Measurements from ENCODE around the gene IGF1R.

The IGF1R gene

DNA sequence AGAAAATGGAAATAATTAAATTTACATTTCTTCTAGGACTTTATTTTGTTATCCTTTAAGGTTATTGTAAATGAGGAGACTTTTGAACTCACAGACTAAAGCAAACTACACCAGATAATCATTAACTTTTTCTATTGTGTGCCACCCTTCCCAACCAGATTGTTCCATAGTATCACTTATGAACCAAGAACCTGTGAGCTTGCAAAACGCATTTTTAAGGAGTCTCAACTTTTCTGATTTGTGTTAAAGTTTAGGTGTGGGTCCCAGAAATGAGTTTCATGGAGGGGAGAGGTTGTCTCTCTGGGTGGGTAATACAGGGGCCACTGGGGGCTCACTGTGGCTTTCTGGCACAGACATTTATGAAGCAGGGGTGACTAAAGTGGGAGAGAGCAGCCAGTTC, 75.7 kb downstream of the IGF1R start:
- no peak for DNase-seq (ENCODE audit: low read depth in 1 of 2, low spot score in 1 of 2)

DNA sequence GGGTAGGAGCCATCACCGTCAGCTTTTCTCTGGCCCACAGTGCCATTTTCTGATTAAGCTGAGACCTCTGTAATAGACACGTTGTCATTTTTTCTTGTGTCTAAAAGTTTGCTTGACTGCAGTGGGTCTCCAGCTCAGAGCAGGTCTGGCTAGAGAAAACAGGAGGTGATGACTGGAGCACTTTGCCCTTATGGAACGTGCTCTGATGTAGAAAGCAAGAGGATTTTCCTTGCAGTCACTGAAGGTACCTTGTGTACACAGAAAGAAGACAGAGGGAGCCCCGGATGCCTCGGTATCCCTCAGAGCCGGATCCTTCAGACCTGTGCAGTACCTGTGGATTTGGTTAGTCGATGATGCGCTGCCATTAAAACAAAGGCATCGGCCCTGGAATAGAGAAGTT, 76.2 kb downstream of the IGF1R start:
- DNase-seq (ENCODE audit: low read depth in 1 of 2, low spot score in 1 of 2) = no peak

- DNase-seq (ENCODE audit: low read depth in 1 of 2, low spot score in 1 of 2) = no peak
These were observed 77.5 kb downstream of the IGF1R start for GRCh38 chr15:98725874-98726273.

DNA sequence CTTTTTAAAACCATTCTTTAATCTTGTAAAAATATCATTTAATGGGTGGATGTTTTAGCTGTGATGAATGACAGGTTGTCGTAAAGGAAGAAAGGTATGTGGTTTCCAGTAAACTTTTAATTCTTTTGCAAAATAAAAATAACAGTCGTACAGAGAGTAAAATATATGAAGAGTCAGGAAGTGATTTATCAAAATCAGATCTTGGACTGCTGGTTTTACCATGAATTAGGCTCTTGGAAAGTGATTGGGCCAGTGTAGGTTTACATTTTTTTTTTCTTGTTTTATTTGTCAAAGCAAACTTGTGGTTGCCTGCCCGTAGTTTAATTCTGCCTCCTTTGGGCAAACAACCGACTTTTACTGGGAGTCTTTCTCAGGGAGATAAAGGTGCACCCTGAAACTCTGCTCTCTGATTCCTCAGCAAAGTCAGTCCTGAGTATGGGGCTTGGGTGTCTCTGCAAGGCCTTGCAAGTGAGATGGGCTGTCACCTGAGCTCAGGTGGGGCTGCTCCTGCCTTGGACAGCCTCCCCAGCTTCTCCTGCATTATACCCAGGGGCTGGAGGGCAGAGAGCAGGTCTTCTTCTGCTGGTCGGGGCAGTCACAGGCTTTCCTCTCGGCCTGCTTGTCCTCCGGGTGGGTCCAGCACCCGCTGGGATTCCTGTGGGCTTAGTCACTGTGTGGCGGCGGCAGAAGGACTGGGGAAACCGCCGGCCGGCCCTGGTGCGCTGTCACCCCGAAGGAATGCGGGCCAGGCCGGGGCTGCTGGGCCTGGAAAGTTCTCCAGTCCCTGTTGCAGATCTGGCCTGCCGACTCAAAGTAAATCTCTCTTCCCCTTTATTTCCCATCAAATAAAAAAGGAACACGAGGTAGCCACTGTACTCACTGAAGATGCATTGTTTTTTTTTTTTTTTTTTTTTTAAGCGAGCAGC, 79.0 kb downstream of the IGF1R start:
- no peak for DNase-seq (ENCODE audit: low read depth in 1 of 2, low spot score in 1 of 2)

- DNase-seq (ENCODE audit: low read depth in 1 of 2, low spot score in 1 of 2) = no peak
These were observed 79.9 kb downstream of the IGF1R start for GRCh38 chr15:98728082-98728810.

DNA sequence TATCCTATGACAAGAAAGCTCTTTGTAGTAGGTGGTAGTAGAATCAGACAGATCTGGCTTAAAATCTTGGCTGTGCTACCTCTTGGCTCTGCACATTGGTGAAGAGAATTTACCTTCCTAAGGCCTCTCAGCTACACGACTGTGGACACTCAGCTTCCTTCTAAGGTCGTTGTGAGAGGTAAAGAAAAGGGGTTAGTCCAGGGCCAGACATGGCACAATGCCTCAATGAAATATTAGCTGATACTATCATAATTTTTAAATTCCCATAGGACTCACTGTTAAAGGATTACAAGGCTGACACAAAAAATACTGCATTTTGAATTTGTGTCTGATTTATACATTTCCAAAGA, 80.4 kb downstream of the IGF1R start:
- DNase-seq (ENCODE audit: low read depth in 1 of 2, low spot score in 1 of 2) = no peak

DNA sequence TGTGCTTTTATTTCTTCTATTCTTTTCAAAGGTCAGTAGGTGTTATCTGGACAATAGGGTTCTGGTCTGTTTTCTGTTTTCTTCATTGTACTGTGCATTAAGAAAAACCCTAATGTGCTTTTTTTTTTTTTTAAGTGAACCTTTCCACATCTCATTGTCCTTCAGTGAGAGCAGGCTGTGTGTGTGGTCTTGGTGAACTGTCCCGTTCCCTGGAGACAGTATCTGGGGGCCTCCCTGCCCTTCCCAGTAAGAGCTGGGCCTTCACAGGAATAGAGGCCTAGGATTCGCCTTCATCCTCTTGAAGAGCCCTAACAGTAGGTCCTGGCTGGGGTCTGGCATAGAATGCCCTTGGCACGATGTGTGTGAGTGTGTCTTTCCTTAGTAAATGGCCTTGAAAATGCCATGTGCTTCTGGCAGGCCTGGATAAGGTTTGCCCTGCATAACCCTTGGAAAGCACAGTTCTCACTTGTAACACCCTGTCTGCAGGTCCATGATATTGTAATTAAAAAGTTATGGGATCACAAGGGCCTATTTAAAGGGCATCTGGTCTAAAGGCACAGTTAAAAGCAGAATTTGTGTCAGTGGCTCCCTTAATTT, 81.2 kb downstream of the IGF1R start:
- no peak for DNase-seq (ENCODE audit: low read depth in 1 of 2, low spot score in 1 of 2)

- DNase-seq (ENCODE audit: low read depth in 1 of 2, low spot score in 1 of 2) = no peak
These were observed 82.7 kb downstream of the IGF1R start for GRCh38 chr15:98730860-98731711.

GRCh38 chr15:98731712-98732450, 83.5 kb downstream of the IGF1R start:
- DNase-seq (ENCODE audit: low read depth in 1 of 2, low spot score in 1 of 2) = no peak

DNA sequence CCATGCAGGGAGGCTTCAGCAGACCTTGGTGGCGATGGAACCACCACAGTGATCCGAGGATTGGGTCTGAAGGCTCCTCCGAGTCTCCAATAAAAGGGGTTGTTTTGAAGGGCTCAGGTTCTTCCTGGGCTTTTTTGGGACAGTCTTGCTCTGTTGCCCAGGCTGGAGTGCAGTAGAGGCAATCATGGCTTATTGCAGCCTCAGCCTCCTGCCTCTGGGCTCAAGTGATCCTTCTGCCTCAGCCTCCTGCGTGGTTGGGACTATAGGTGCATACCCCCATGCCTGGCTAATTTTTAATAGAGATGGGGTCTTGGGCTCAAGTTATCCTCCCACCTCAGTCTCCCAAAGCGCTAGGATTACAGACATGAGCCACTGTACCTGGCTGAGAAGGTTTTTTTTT, 84.8 kb downstream of the IGF1R start:
- no peak for DNase-seq (ENCODE audit: low read depth in 1 of 2, low spot score in 1 of 2)

GRCh38 chr15:98734466-98735199, 86.3 kb downstream of the IGF1R start:
- DNase-seq (ENCODE audit: low read depth in 1 of 2, low spot score in 1 of 2) = no peak

DNA sequence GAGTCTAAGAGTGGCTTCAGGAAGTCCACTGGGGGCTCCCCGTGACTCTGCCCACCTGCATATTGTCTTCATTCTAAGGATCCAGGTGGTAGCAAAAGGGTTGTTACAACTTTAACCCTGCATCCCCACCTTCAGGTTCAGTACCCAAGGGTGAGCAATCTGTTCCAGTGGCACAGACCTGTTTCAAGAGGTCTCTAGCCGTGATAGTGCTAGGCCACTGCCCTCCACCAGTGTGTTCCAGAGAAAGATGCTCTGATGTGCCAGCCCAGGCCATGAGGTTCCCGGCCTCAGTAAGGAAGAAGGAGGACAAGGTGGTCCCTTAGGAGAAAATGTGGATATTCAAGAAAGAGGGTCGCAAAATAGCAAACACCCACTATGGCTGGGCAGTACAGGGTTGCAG, 87.0 kb downstream of the IGF1R start:
- DNase-seq (ENCODE audit: low read depth in 1 of 2, low spot score in 1 of 2) = no peak

DNA sequence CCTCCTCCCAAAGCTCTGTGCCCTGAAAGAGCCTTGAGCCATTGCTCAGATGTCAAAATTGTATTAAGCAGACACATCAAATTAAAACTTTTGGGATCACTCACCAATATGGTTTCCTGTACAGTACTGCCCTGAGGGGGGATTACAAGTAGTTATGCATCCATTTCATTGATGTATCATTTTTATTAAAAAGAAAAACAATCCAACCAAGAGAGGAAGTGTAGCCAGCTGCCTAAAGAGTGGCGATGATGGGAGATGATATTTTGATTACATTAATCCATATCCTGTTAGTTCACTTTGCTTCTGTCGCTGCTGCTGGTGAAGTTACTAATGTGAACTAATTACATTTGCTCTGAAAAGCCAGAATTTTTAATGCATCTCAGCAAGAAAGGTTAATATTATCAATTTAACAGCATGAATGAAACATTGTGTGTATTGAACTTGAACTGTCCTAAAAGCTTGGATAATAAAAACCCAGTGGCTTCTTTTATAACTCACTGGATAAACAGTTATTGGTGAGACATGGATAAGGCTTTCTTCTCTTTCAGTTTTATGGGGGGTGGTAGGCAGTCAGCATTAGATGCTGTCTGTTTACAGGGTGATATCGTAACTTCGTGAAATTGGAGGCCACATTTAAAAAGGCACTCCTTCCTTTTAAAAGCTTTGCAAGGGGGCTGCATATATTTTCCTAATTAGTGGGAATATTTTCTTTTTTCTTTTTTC, 87.7 kb downstream of the IGF1R start:
- DNase-seq (ENCODE audit: low read depth in 1 of 2, low spot score in 1 of 2) = no peak

DNA sequence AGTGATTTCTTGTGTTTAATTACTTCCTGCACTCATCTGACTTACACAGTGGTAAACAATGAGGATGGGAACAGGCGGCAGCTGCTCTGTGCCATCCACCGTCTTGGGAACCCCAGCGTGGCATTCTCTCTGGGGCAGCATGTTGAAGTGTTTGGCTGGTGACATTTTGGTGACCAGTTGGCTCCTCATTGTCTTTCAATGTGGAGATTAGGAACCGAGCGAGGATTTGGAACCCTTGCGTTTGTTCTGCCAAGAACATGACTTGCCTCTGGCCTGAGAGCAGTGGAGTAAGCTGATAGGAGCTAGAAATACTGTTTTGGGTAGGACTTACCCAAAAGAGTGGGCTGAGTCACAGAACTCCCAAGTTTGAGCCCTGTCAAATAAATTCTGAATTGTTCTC, 88.8 kb downstream of the IGF1R start:
- DNase-seq (ENCODE audit: low read depth in 1 of 2, low spot score in 1 of 2) = no peak

DNA sequence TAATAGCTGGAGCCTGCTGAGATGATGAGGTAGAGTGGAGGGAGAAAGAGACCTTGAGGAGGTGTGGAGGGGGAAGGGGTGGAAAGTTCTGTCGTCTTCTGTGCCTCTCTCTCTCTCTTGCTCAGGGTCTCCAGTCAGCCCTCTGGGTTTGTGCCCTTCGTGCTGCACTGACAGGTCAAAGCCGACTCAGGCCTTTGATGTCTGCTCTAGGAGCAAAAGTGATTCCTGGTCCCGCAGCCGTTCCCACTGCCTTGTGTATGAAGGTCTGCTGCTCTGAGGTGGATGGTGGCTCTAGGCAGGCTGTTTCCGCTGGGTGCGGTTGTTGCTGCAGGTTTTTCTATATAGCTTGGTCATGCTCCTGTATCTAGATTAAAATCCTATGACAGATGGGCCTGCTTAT, 89.4 kb downstream of the IGF1R start:
- DNase-seq (ENCODE audit: low read depth in 1 of 2, low spot score in 1 of 2) = no peak

GRCh38 chr15:98738689-98739401, 90.5 kb downstream of the IGF1R start:
- DNase-seq (ENCODE audit: low read depth in 1 of 2, low spot score in 1 of 2) = no peak

GRCh38 chr15:98740295-98740694, 92.0 kb downstream of the IGF1R start:
- DNase-seq (ENCODE audit: low read depth in 1 of 2, low spot score in 1 of 2) = no peak

DNA sequence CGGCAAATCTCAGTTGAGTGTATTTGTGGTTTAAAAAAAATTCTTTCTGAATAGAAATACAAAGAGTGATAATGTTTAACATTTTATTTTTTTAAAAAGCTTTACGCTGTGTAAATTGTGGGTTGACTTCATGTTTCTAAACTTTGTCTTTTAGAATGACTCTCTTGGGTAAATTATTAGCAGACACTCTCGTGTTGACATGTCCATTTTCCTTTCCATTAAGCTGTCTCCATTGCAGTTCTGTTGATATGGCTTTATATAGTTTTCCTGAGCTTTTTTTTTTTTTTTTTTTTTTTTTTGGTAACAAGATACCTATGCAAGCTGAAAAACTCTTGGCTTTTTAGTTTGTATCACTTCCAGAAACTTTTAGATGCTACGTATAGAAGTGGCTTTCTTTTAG, 92.6 kb downstream of the IGF1R start:
- DNase-seq (ENCODE audit: low read depth in 1 of 2, low spot score in 1 of 2) = no peak

DNA sequence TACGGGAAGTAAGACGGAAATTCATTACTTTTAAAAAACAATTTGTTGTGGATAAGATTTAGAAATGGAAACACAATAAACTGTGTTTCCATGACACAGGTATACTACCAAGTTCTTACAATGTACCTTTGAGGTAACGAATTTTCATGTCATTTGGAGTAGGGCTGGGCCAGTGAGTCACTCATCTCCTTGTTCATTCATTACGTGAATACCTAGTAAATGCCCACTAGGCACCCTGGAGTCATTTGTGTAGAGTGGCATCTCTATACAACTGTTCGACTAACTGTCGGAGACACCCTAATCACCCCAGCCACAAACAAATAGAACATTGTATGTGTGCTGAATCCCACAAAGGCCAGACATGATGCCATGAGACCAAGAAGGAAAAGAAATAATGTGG, 94.8 kb downstream of the IGF1R start:
- DNase-seq (ENCODE audit: low read depth in 1 of 2, low spot score in 1 of 2) = no peak

Data from activated T-helper 1 cell treated with anti-CD3 and anti-CD28 coated beads, Interleukin-2, amount 50 U/mL, for 16 hours (primary cell).